ENCODE measurements around the gene PDE8B. TPM values are rescaled to one million over a fixed set of nuclear protein-coding genes. Genes with fewer than 3 reads are reported as not detected.

PDE8B gene
- total RNA-seq, 2 donors from 2014 or later: 0.07 to 0.36 TPM

GRCh38 chr5:77177576-77177975 is 32.9 kb upstream of the PDE8B start:
- ATAC-seq (replicated peaks in 1 of 2): no peak
- Mint-ChIP-seq H3K4me3 (no peak overlapping the region), H3K27me3 (ENCODE audit: low read depth) (peaks cover 29% of the 10 kb centered on the region), H3K9me3 (no peaks in the 10 kb centered on the region), H3K36me3 (ENCODE audit: insufficient read depth in 2 of 2) (no peaks in the 10 kb centered on the region), H3K27ac (no peak overlapping the region), H3K4me1 (ENCODE audit: low read depth) (peaks cover 7% of the 10 kb centered on the region)
- no peak for DNase-seq

GRCh38 chr5:77180167-77181081 is 30.1 kb upstream of the PDE8B start:
- peak; percentile 41 to 46 for ATAC-seq (replicated peaks in 1 of 2)
- peaks cover 7% of the 10 kb centered on the region for H3K4me1 Mint-ChIP-seq (ENCODE audit: low read depth)
- DNase-seq: peak; percentile 5 to 20
- H3K9me3 Mint-ChIP-seq: no peaks in the 10 kb centered on the region
- no peak overlapping the region for H3K27ac Mint-ChIP-seq
- H3K36me3 Mint-ChIP-seq (ENCODE audit: insufficient read depth in 2 of 2): no peaks in the 10 kb centered on the region
- H3K4me3 Mint-ChIP-seq: peak overlapping the region; percentile 62 to 79
- peaks cover 44% of the 10 kb centered on the region for H3K27me3 Mint-ChIP-seq (ENCODE audit: low read depth)

GRCh38 chr5:77181173-77181572 is 29.3 kb upstream of the PDE8B start:
- H3K4me1 Mint-ChIP-seq (ENCODE audit: low read depth): peaks cover 7% of the 10 kb centered on the region
- H3K9me3 Mint-ChIP-seq: no peaks in the 10 kb centered on the region
- peak overlapping the region in 1 of 2 donors; percentile 43 for H3K4me3 Mint-ChIP-seq
- H3K27me3 Mint-ChIP-seq (ENCODE audit: low read depth): peaks cover 44% of the 10 kb centered on the region
- no peaks in the 10 kb centered on the region for H3K36me3 Mint-ChIP-seq (ENCODE audit: insufficient read depth in 2 of 2)
- ATAC-seq (replicated peaks in 1 of 2) (peak in 1 of 2 donors; percentile 18), DNase-seq (no peak)
- no peak overlapping the region for H3K27ac Mint-ChIP-seq

- Mint-ChIP-seq H3K27ac (no peak overlapping the region), H3K4me1 (ENCODE audit: low read depth) (peaks cover 7% of the 10 kb centered on the region), H3K36me3 (ENCODE audit: insufficient read depth in 2 of 2) (no peaks in the 10 kb centered on the region), H3K4me3 (no peak overlapping the region), H3K9me3 (no peaks in the 10 kb centered on the region), H3K27me3 (ENCODE audit: low read depth) (peaks cover 44% of the 10 kb centered on the region)
- DNase-seq (no peak), ATAC-seq (replicated peaks in 1 of 2) (no peak)
Measured at GRCh38 chr5:77181596-77182304, 28.7 kb upstream of the PDE8B start.

GRCh38 chr5:77182367-77182766 is 28.1 kb upstream of the PDE8B start:
- H3K27me3 Mint-ChIP-seq (ENCODE audit: low read depth): peaks cover 44% of the 10 kb centered on the region
- H3K27ac Mint-ChIP-seq: no peak overlapping the region
- ATAC-seq (replicated peaks in 1 of 2) (peak in 1 of 2 donors; percentile 44), DNase-seq (no peak)
- H3K4me3 Mint-ChIP-seq: no peak overlapping the region
- no peaks in the 10 kb centered on the region for H3K36me3 Mint-ChIP-seq (ENCODE audit: insufficient read depth in 2 of 2)
- H3K4me1 Mint-ChIP-seq (ENCODE audit: low read depth): peaks cover 7% of the 10 kb centered on the region
- H3K9me3 Mint-ChIP-seq: no peaks in the 10 kb centered on the region

- ATAC-seq (replicated peaks in 1 of 2) (no peak), DNase-seq (no peak)
- H3K36me3 Mint-ChIP-seq (ENCODE audit: insufficient read depth in 2 of 2): no peaks in the 10 kb centered on the region
- no peak overlapping the region for H3K4me3 Mint-ChIP-seq
- no peaks in the 10 kb centered on the region for H3K9me3 Mint-ChIP-seq
- H3K4me1 Mint-ChIP-seq (ENCODE audit: low read depth): peaks cover 6% of the 10 kb centered on the region
- peaks cover 35% of the 10 kb centered on the region for H3K27me3 Mint-ChIP-seq (ENCODE audit: low read depth)
- no peak overlapping the region for H3K27ac Mint-ChIP-seq
Measured at GRCh38 chr5:77186652-77187370, 23.7 kb upstream of the PDE8B start.

- Mint-ChIP-seq H3K4me1 (ENCODE audit: low read depth) (no peaks in the 10 kb centered on the region), H3K27ac (no peak overlapping the region), H3K36me3 (ENCODE audit: insufficient read depth in 2 of 2) (no peaks in the 10 kb centered on the region), H3K9me3 (no peaks in the 10 kb centered on the region), H3K4me3 (no peak overlapping the region), H3K27me3 (ENCODE audit: low read depth) (peaks cover 15% of the 10 kb centered on the region)
- DNase-seq (no peak), ATAC-seq (replicated peaks in 1 of 2) (no peak)
Measured at GRCh38 chr5:77189421-77189820, 21.1 kb upstream of the PDE8B start.

GRCh38 chr5:77192441-77193050 is 17.9 kb upstream of the PDE8B start:
- peaks cover 0 to 3% of the 10 kb centered on the region in 2 donors for H3K9me3 Mint-ChIP-seq
- H3K27ac Mint-ChIP-seq: no peak overlapping the region
- no peak overlapping the region for H3K4me3 Mint-ChIP-seq
- H3K27me3 Mint-ChIP-seq (ENCODE audit: low read depth): peaks cover 14% of the 10 kb centered on the region
- peaks cover 0 to 2% of the 10 kb centered on the region in 2 donors for H3K36me3 Mint-ChIP-seq (ENCODE audit: insufficient read depth in 2 of 2)
- H3K4me1 Mint-ChIP-seq (ENCODE audit: low read depth): no peaks in the 10 kb centered on the region
- DNase-seq (no peak), ATAC-seq (replicated peaks in 1 of 2) (no peak)

GRCh38 chr5:77194762-77195161 is 15.7 kb upstream of the PDE8B start:
- Mint-ChIP-seq H3K4me1 (ENCODE audit: low read depth) (no peaks in the 10 kb centered on the region), H3K9me3 (peaks cover 2 to 4% of the 10 kb centered on the region in 2 donors), H3K36me3 (ENCODE audit: insufficient read depth in 2 of 2) (peaks cover 2 to 11% of the 10 kb centered on the region in 2 donors), H3K4me3 (no peak overlapping the region), H3K27ac (no peak overlapping the region), H3K27me3 (ENCODE audit: low read depth) (no peaks in the 10 kb centered on the region)
- DNase-seq: no peak
- no peak for ATAC-seq (replicated peaks in 1 of 2)

- Mint-ChIP-seq H3K27ac (no peak overlapping the region), H3K4me1 (ENCODE audit: low read depth) (no peaks in the 10 kb centered on the region), H3K4me3 (no peak overlapping the region), H3K36me3 (ENCODE audit: insufficient read depth in 2 of 2) (peaks cover 2 to 11% of the 10 kb centered on the region in 2 donors), H3K27me3 (ENCODE audit: low read depth) (no peaks in the 10 kb centered on the region), H3K9me3 (peaks cover 2 to 4% of the 10 kb centered on the region in 2 donors)
- ATAC-seq (replicated peaks in 1 of 2): no peak
- no peak for DNase-seq
Measured at GRCh38 chr5:77197840-77198554, 12.5 kb upstream of the PDE8B start.

- H3K27me3 Mint-ChIP-seq (ENCODE audit: low read depth): no peaks in the 10 kb centered on the region
- H3K4me1 Mint-ChIP-seq (ENCODE audit: low read depth): no peaks in the 10 kb centered on the region
- no peak overlapping the region for H3K4me3 Mint-ChIP-seq
- ATAC-seq (replicated peaks in 1 of 2): no peak
- H3K36me3 Mint-ChIP-seq (ENCODE audit: insufficient read depth in 2 of 2): peaks cover 2 to 11% of the 10 kb centered on the region in 2 donors
- DNase-seq: no peak
- peaks cover 2 to 4% of the 10 kb centered on the region in 2 donors for H3K9me3 Mint-ChIP-seq
- no peak overlapping the region for H3K27ac Mint-ChIP-seq
Measured at GRCh38 chr5:77200663-77201062, 9.8 kb upstream of the PDE8B start.

- Mint-ChIP-seq H3K27me3 (ENCODE audit: low read depth) (no peaks in the 10 kb centered on the region), H3K36me3 (ENCODE audit: insufficient read depth in 2 of 2) (peaks cover 2 to 11% of the 10 kb centered on the region in 2 donors), H3K27ac (no peak overlapping the region), H3K4me1 (ENCODE audit: low read depth) (no peaks in the 10 kb centered on the region), H3K9me3 (peaks cover 2 to 4% of the 10 kb centered on the region in 2 donors), H3K4me3 (no peak overlapping the region)
- ATAC-seq (replicated peaks in 1 of 2) (no peak), DNase-seq (no peak)
Measured at GRCh38 chr5:77202145-77202544, 8.3 kb upstream of the PDE8B start.
